ENCODE results near the gene AGPAT4.

DNA sequence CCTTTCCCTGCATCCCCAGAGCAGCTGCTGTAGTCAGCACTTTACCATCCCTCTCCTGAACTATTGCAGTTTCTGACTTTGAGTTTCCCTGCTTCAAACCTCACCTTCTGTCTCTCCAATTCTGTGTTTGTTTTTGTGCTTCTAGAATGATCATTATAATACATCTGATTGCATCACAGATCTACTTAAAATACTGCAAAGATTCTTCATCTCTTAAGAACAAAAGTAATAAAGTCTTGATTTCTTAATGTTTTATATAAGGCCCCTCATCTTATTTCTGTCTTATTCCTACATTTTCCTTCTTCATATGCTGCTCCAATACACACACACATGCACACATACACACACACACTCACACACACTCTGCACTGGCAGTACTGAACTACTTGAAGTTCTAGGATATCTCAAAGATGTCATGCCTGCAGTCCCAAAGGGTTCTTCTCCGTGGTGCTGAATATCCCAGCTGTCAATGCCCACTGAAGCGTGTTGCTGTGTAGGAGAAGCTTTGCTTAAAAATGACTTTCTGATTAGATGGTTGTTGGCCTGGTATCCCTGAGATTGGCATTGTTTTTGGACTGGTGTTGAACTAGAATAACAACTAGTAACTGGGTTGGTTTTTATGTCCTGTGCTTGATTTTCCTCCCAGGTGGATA lies 185.1 kb downstream of the AGPAT4 start:
- TF ChIP-seq, protein P1, sequence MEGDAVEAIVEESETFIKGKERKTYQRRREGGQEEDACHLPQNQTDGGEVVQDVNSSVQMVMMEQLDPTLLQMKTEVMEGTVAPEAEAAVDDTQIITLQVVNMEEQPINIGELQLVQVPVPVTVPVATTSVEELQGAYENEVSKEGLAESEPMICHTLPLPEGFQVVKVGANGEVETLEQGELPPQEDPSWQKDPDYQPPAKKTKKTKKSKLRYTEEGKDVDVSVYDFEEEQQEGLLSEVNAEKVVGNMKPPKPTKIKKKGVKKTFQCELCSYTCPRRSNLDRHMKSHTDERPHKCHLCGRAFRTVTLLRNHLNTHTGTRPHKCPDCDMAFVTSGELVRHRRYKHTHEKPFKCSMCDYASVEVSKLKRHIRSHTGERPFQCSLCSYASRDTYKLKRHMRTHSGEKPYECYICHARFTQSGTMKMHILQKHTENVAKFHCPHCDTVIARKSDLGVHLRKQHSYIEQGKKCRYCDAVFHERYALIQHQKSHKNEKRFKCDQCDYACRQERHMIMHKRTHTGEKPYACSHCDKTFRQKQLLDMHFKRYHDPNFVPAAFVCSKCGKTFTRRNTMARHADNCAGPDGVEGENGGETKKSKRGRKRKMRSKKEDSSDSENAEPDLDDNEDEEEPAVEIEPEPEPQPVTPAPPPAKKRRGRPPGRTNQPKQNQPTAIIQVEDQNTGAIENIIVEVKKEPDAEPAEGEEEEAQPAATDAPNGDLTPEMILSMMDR (IDR thresholded peaks at IDR 0.05): no peak
- TF ChIP-seq POLR2A (IDR thresholded peaks at IDR 0.05): no peak

All from testis (tissue), 2 donors.